H4 (cell line): ENCODE data around the gene KRT26. TPM values are rescaled to one million over a fixed set of nuclear protein-coding genes. Genes with fewer than 3 reads are reported as not detected.
"Not testable (repeated sequence)": the region's sequence is repeated elsewhere in the genome, so short reads cannot be mapped to it uniquely, and the experiment has no call there.

Source experiments
- DNase-seq: peaks from one replicate; pipeline ENCODE4 v3.0.0-alpha.2; 2015; ENCODE audit warnings: low spot score
- total RNA-seq: library from RNA; depleted of rRNA; stranded (reverse); fragments of >200 nt; shearing (Covaris generic); gene quantifications from 2 replicates; pipeline ENCODE4 v1.2.3, GENCODE V29; 2014

The KRT26 gene
- total RNA-seq, 1 experiment from 2014 or later = not detected

DNA sequence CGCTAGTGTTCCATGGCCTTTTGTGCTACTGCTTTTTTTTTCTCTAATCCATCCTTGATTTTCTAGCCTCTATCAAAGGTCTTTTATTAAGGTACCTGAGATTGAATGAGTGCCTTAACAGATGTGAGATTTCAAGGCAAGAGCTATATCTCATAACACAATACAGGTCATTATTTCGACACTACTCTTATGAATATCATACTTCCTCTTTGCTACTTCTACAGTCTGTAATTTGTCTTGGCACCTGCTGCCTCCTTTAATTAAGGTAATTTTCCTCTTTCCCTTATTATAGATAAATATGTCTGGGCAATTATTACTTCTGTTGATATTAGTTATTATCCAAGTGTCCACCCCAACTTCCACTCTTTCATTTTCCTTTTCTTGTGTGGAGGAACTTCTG lies 22.5 kb upstream of the KRT26 start:
- no peak for DNase-seq

DNA sequence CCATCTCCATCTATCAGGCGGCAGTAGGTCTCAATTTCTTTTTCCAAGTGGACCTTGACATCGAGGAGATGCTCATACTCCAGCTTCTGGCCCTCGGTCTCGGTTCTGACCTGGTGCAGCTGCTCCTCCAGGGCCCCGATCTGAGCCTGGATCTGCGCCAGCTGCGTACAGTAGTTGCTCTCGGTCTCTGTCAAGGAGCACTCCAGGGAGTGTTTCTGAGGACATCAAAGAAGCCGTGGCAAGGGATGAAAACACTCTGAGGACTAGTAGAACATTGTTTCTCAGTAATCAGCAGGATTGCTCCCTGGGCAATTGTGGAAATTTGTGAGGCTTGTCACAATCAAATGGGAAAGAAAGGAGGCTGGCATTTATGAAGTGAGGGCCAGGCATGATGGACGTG lies 21.8 kb upstream of the KRT26 start:
- DNase-seq = no peak

DNA sequence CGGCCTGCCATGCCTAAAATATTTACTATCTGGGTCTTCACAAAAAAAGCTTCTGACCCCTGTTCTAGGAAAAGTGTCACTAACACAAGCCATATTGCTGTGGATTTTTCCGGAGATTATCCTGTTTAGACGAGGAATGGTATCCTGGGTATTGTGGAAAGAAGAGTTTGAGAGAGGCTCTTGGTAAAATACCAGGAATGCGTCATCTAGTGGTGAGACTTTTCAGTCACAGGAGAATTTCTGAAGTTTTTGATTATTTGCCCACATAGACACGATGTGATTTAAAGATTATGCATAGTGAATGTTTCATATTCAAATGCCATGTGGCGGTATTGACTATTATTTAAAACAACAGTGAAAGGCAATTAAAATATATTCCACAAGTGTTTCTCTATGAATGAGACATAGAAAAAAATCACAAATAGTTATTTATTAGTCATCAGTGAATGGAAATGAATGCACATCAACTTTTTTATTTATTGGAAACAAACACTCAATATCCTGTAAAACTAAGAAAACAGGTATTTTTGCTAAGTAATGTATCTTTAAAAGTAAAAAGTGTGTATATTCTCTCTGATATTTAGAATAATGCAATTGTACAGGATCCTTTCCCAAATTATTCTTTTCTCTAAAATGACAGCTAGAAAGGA lies 19.9 kb upstream of the KRT26 start:
- peak; percentile 25 for DNase-seq

DNA sequence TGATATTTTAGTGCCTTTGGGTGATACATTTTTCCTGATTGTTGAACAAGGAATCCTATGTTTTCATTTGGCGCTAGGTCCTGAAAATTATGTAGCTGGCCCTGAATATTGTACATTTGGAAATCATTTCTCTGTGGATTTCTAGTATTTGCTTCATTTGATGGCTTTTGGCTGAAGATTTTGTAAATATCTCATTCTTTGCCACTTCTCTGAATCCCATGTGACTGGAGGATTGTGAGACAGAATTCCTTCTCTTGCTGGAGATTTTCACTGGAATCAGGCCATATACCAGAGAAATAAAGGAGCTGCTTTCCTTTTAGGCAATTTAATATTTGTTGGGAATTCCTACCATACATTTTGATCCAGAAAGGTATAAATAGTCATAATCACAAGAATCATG lies 19.1 kb upstream of the KRT26 start:
- DNase-seq = no peak

DNA sequence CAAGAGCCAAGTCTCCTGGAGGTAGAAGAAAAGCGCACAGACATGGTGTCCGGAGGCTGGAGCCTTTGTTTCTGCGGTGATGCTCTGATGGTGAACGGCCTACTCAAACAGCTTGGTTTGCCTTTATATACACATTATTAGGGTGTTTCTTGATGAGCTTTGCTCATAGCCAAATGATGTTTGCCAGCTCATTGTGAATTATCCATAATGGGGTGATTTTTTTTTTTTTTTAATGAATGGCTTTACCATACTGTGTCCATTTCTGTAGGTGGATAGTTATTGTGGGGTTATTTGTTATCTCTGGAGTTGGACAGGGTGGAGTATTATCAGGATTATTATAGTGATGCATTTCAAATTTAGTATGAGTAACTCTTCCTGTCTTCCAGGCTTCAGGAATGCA lies 10.4 kb upstream of the KRT26 start, which contains the start of gene KRT27:
Gene KRT27 (minus strand): TSS at position 101 of the 400 bp plus-strand sequence. CDS start 57 bp downstream, at position 44.
- DNase-seq = no peak

DNA sequence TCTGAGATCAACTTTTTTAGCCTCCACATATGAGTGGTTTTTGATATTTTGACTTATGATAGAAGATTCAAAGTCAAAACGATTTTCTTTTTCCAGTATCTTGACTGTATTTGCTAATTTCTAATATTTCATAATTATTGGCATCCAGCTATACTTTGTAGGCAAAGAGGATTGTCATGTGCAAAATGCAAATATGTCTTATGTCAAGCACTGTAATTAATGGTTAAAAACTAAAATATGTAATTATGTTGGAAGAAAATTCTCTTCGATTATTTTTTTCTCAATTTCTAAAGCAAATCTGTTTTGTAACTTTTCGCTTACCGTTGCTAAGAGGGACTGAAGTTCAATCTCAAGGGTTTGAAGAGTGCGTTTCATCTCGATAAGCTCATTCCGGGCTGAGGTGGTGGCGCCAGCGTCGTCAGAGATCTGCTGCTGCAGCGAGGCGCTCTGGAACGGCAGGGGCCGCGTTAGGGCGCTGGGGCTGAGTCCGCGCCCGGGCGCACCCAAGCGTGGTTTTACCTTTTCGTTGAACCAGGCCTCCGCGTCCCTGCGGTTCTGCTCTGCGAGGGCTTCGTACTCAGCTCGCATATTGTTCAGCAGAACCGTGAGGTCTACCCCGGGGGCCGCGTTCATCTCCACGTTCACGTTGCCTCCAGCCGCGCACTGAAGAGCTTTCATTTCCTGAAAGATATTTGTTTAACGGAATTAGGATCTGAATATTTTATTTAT lies 7.3 kb upstream of the KRT26 start:
- DNase-seq = no peak

DNA sequence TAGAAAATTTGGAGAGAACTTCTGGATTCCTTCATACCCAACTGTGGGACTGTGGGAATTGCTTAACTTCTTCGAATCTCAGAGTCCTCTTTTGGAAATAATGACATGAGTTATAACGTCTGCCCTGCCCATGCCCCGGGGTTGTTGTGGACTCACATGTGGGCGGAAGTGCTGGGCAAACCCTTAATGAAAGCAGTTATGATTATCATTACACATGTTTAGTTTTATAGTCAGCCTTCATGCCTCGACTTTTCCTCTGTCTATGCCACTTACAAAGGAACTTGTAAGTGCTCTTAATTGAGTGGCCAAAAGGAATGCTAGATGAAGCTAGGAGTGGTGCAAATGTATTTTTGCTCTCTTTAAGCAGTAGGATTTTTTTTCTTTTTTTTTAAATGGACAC lies 6.5 kb upstream of the KRT26 start:
- no peak for DNase-seq

DNA sequence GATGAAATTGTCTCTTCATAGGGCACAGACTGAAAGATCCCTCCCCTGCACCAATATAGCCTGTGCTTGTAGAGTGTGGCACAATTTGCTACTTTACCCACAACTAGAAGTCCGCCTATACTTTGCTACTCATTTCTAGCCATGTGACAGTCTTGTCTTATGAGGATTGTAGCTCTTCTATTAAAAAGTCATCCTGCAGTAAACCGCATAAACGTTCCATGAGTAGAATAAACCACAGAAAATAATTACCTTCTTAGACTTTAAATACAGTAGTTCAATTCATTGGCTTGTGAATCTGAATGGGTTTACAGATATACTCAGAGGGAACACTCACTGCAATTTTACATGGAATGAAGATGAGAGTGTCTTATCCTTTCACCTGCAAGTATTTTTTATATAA lies 6.0 kb upstream of the KRT26 start:
- DNase-seq = no peak

DNA sequence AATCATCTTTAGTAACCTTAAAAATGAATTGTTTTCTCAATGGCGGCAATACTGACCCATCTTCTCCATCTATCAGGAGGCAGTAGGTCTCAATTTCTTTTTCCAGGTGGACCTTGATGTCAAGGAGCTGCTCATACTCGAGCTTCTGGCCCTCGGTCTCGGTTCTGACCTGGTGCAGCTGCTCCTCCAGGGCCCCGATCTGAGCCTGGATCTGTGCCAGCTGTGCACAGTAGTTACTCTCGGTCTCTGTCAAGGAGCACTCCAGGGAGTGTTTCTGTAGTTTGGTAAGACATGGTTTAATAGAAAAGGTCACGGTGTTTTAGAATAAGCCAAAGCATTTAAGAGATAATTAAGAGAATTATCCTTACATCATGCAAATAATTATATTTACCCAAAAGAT lies 5.5 kb upstream of the KRT26 start:
- DNase-seq = no peak

DNA sequence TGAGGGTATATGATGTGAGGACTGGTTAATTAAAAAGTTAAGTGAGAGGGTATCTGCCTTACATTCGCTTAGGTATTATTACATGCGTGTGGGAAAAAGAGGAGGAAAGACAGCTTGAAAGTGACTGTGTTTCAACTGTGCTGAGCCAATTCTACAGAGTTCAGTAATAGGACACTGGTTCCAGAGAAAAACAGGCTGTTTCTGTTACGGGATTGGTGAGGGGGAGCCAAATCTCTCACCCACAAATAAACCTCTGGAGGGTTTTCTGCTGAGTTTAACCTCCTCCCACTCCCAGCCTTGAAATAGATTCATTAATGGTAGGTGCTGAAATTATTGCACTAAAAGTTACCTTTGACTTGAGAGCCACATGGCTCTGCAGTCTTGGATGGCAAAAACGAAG lies 3.9 kb upstream of the KRT26 start:
- DNase-seq = no peak

DNA sequence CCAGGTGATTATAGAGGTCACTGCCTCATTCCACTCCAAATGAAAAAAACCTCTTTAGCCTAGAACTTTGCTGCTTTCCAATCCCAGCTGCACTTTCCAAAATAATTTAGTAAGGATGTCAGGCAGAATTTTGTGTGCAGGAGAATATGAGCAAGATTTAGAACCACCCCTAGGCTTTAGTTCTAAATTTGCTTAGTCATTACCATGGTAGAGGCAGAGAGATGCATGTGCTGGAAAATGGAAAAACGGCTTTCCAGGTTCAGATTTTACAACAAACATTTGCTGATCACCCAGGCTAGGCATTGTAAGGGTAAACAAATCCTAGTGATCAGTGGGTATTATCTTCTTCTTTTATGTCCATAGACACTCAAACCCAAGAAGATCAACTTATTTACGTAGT lies 6.3 kb downstream of the KRT26 start:
- DNase-seq = no peak

DNA sequence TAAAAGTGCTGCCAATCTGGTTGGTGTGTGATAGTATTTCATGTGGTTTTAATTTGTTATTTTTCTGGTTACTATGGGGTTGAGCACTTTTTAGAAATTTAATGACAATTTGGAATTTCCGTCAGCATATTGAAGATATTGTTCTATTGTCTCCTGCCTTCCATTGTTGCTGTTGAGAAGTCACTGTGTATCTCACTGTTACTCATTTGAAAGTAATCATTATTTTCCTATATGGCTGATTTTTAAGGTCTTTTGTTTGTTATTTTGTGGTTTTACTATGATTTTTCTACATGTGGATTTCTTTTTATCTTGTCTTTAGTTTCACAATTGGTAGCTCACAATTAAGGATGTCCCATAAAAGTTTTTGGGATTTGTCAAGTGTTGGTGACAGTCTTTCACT lies 8.2 kb downstream of the KRT26 start:
- no peak for DNase-seq

DNA sequence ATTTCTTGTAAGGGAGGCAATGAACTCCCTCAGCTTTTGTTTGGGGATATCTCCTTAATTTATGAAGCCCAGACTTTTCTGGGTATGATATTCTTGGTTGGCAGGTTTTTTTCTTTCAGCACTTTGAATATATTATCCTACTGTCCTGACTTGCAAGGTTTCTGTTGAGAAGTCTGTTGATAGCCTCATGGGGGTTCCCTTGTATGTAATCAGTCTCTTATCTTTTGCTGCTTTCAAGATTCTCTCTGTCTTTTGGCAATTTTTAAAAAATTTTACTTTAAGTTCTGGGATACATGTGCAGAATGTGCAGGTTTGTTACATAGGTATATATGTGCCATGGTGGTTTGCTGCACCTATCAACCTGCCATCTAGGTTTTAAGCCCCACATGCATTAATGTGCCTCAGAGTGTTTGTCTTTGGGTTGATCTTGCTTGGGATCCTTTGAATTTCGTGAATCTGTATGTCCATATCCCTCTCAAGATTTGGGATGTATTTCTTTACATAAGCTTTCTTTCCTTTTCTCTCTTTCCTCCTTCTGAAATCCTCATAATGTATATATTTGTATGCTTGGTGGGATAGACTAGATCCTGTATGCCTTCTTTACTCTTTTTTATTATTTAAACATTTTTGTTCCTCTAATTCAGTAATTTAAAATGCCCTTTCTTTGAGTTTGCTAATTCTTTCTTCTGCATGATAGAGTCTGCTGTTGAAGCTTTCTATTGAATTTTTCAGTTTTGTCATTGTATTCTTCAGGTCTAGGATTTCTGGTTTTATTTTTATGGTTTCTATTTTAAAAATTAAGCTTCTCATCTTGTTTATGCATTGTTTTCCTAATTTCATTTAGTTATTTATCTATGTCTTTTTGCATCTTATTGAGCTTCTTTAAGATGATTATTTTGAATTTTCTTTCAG lies 11.6 kb downstream of the KRT26 start:
- no peak for DNase-seq

DNA sequence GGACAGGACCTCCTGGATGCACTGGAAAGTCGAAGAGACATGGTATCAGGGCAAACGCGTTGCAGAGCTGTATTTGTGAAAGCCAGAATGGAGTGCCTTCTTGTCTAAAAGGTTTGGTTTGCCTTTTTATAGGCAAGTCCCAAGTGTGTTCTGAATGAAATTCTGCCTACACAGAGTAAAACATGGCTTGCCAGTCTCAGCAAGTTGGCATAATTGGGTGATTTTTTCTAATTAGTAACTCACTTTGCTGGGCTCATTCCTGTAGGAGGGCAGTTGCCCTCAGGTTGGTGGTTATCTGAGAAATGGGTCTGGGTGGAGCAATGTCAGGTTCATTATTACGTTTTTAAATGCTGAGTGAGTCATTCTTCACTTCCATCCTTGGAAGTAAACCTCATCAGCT lies 16.8 kb downstream of the KRT26 start, which contains the start of gene KRT25:
Gene KRT25 (minus strand): TSS at position 101 of the 400 bp plus-strand sequence. CDS start 60 bp downstream, at position 41.
- DNase-seq = no peak

DNA sequence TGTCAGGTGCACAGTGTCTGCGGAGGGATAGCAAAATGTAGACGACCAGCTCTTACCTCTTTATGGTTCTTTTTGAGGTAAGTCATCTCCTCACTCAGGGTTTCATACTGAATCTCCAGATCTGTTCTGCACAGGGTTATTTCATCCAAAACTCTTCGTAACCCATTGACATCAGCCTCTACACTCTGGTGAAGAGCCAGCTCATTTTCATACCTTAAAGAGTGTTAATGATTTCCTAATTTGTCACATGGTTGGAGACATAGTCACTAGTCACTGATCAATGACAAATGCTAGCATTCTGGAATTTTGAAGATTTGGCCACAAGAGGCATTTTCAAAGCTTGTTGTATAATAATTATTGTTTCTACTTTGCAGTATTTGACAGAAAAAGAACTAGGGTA lies 18.2 kb downstream of the KRT26 start:
- no peak for DNase-seq

DNA sequence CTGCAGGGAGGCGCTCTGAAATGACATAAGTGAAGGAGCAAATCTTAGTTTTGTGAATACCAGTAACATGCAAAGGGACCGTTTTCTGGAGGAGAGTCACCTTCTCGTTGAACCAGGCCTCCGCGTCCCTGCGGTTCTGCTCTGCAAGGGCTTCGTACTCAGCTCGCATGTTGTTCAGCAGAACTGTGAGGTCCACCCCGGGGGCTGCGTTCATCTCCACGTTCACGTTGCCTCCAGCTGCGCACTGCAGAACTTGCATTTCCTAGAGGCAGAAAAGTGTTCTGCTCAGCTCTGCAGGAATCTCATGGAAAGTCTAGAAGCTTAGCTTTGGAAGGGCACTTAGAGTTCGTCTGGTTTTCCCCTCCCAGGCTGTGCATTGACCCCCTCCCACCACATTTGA lies 20.9 kb downstream of the KRT26 start:
- no peak for DNase-seq

DNA sequence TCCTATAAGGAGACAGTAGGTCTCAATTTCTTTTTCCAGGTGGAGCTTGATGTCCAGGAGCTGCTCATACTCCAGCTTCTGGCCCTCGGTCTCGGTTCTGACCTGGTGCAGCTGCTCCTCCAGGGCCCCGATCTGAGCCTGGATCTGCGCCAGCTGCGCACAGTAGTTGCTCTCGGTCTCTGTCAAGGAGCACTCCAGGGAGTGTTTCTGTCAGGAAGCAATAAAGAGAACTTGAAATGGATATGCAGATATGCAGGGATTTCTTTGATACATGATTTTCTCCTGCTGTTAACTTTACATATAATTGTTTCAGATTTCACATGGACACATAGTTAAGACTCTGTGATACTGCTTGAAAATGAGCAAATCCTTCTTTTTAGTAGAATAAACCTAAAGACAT lies 21.6 kb downstream of the KRT26 start:
- DNase-seq = no peak

DNA sequence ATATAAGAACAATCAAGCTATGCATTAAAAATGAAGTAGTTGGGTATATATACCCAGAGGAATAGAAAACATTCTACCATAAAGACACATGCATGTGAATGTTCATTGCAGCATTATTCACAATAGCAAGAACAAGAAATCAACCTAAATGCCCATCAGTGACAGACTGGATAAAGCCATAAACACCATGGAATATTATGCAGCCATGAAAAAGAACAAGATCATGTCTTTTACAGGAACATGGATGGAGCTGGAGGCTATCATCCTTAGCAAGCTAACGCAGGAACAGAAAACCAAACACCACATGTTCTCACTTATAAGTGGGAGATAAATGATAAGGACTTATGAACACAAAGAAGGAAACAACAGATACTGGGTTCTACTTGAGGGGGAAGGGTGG lies 23.3 kb downstream of the KRT26 start:
- DNase-seq = not testable (repeated sequence)

DNA sequence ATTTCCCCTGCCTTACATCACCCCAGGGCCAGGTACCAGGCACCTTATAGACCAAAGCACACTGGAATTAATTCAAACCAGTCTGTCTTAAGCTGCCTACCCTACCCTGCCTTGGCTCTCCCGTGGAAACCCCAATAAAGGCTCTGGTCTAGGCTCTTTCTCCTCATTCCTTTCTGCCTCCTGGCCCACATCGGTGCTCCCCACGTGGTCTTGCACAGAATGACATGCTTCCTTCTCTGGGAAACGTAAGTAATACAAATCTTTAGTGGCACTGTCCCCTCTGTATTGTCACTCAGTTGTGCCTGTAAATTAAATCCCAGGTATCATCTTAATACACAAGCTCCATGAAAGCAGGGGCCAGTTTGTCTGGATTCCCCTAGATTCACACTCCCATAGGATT lies 33.4 kb downstream of the KRT26 start:
- no peak for DNase-seq

DNA sequence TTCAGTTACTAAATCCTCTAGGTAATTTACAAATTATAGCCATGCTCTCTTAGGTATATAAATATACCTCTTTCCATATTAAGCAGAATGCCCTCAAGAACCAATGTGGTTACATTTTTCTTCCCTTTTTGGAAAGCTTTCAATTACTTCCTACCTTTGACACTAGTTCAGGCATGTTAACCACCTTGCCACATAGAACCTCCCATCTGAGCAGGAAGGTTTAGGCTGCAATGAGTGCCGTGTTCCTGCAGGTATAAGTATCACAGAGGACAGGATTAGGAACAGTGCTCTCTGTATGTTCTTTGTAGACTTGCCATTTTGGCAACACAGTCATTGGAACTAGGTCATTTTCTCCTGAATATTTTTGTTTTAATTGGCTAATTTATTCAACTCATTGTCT lies 37.0 kb downstream of the KRT26 start:
- DNase-seq = no peak

DNA sequence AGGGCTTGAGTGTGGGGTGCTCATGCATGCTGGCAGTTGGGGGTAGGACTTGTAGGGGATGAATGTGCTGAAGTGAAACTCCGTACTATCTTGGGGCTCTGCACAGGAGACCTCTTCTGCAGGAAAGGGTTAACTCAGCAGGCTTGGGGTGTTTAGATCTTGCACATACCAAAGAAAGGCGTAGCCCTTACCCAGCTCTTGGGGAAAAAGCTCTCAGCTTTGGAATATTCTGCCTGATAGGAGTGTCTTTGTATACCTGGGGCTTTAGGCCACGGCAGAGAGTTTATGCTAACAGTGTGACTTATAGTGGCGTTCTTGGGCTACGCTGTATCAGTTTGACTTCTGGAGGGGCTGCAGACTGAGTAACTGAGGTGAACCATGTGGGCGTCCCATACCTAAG lies 38.0 kb downstream of the KRT26 start:
- DNase-seq = no peak

DNA sequence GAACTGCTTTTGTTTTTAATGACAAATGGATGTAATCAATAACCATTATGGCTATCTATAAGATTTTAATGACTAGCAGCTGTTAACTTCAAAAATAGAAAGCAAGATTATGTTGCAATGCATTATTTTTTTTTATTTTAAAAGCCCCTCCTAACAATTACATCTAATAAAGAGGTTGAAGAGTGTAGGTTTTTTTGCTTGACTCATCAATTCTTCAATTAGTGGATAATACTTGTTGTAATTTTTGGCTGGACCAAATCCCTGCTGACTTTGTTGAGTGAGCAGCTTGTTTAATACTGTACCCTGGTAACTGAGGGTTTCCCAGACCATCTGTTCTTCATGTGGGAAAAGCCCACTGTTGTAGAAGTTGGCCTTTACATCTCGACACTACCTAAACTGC lies 41.0 kb downstream of the KRT26 start:
- no peak for DNase-seq
